ENCODE results near the gene STON1.

The STON1 gene

GRCh38 chr2:48532174-48532573 is 2.2 kb downstream of the STON1 start:
- no peak for TF ChIP-seq CTCF (IDR thresholded peaks at IDR 0.05; ENCODE audit: poor library complexity, severe bottlenecking)
- H3K27me3 ChIP-seq (ENCODE audit: insufficient read depth, poor library complexity, severe bottlenecking): no peaks in the 10 kb centered on the region
- peaks cover 6% of the 10 kb centered on the region for H3K4me1 ChIP-seq (ENCODE audit: insufficient read depth, poor library complexity, severe bottlenecking)
- H3K4me3 ChIP-seq (ENCODE audit: severe bottlenecking): no peak overlapping the region
- H3K27ac ChIP-seq (ENCODE audit: poor library complexity, severe bottlenecking): no peak overlapping the region
- H3K9me3 ChIP-seq (ENCODE audit: severe bottlenecking): no peaks in the 10 kb centered on the region
- no peak for ATAC-seq (ENCODE audit: low read depth)
- no peaks in the 10 kb centered on the region for H3K36me3 ChIP-seq (ENCODE audit: low read depth)
- no peak for DNase-seq (ENCODE audit: low spot score)

GRCh38 chr2:48532824-48533223 is 2.9 kb downstream of the STON1 start:
- H3K36me3 ChIP-seq (ENCODE audit: low read depth): no peaks in the 10 kb centered on the region

GRCh38 chr2:48534781-48535180 is 4.8 kb downstream of the STON1 start:
- Histone ChIP-seq H3K4me1 (ENCODE audit: insufficient read depth, poor library complexity, severe bottlenecking) (peaks cover 6% of the 10 kb centered on the region), H3K27ac (ENCODE audit: poor library complexity, severe bottlenecking) (no peak overlapping the region), H3K36me3 (ENCODE audit: low read depth) (no peaks in the 10 kb centered on the region), H3K9me3 (ENCODE audit: severe bottlenecking) (no peaks in the 10 kb centered on the region), H3K27me3 (ENCODE audit: insufficient read depth, poor library complexity, severe bottlenecking) (no peaks in the 10 kb centered on the region), H3K4me3 (ENCODE audit: severe bottlenecking) (no peak overlapping the region)
- ATAC-seq (ENCODE audit: low read depth): no peak
- no peak for TF ChIP-seq CTCF (IDR thresholded peaks at IDR 0.05; ENCODE audit: poor library complexity, severe bottlenecking)
- no peak for DNase-seq (ENCODE audit: low spot score)

More at GRCh38 chr2:48532824-48533223, 2.9 kb downstream of the STON1 start:
- no peak for TF ChIP-seq CTCF (IDR thresholded peaks at IDR 0.05; ENCODE audit: poor library complexity, severe bottlenecking)
- H3K27me3 ChIP-seq (ENCODE audit: insufficient read depth, poor library complexity, severe bottlenecking): no peaks in the 10 kb centered on the region
- H3K27ac ChIP-seq (ENCODE audit: poor library complexity, severe bottlenecking): no peak overlapping the region
- ATAC-seq (ENCODE audit: low read depth) (no peak), DNase-seq (ENCODE audit: low spot score) (no peak)
- H3K4me3 ChIP-seq (ENCODE audit: severe bottlenecking): no peak overlapping the region
- peaks cover 6% of the 10 kb centered on the region for H3K4me1 ChIP-seq (ENCODE audit: insufficient read depth, poor library complexity, severe bottlenecking)
- no peaks in the 10 kb centered on the region for H3K9me3 ChIP-seq (ENCODE audit: severe bottlenecking)

- Histone ChIP-seq H3K27ac (ENCODE audit: poor library complexity, severe bottlenecking) (no peak overlapping the region), H3K9me3 (ENCODE audit: severe bottlenecking) (no peaks in the 10 kb centered on the region), H3K27me3 (ENCODE audit: insufficient read depth, poor library complexity, severe bottlenecking) (no peaks in the 10 kb centered on the region), H3K4me3 (ENCODE audit: severe bottlenecking) (no peak overlapping the region), H3K36me3 (ENCODE audit: low read depth) (no peaks in the 10 kb centered on the region), H3K4me1 (ENCODE audit: insufficient read depth, poor library complexity, severe bottlenecking) (no peaks in the 10 kb centered on the region)
- TF ChIP-seq CTCF (IDR thresholded peaks at IDR 0.05; ENCODE audit: poor library complexity, severe bottlenecking): no peak
- no peak for ATAC-seq (ENCODE audit: low read depth)
- DNase-seq (ENCODE audit: low spot score): no peak
Observed at GRCh38 chr2:48540237-48540935, 10.4 kb downstream of the STON1 start.

GRCh38 chr2:48541666-48542389 is 11.9 kb downstream of the STON1 start:
- no peak overlapping the region for H3K27ac ChIP-seq (ENCODE audit: poor library complexity, severe bottlenecking)
- no peak overlapping the region for H3K4me3 ChIP-seq (ENCODE audit: severe bottlenecking)
- DNase-seq (ENCODE audit: low spot score) (no peak), ATAC-seq (ENCODE audit: low read depth) (no peak)
- H3K36me3 ChIP-seq (ENCODE audit: low read depth): no peaks in the 10 kb centered on the region
- TF ChIP-seq CTCF (IDR thresholded peaks at IDR 0.05; ENCODE audit: poor library complexity, severe bottlenecking): no peak
- H3K9me3 ChIP-seq (ENCODE audit: severe bottlenecking): no peaks in the 10 kb centered on the region
- H3K27me3 ChIP-seq (ENCODE audit: insufficient read depth, poor library complexity, severe bottlenecking): no peaks in the 10 kb centered on the region
- no peaks in the 10 kb centered on the region for H3K4me1 ChIP-seq (ENCODE audit: insufficient read depth, poor library complexity, severe bottlenecking)
